Nephron (organoid): ENCODE data around the gene BRD1.

Source experiments
- H3K27ac Mint-ChIP-seq, 3 experiments: 2 replicates each; pipeline ENCODE4 v1.8.0; 2020; ENCODE audit warnings: mixed read lengths in 3 of 3, mild to moderate bottlenecking in 2 of 3, moderate library complexity in 1 of 3
- H3K27me3 Mint-ChIP-seq: 2 replicates; pipeline ENCODE4 v1.8.0; 2021; ENCODE audit warnings: low read depth, mild to moderate bottlenecking, moderate library complexity, mixed read lengths
- H3K36me3 Mint-ChIP-seq: 2 replicates; pipeline ENCODE4 v1.8.0; 2020; ENCODE audit warnings: low read depth, mixed read lengths
- H3K4me1 Mint-ChIP-seq: 2 replicates; pipeline ENCODE4 v1.8.0; 2020; ENCODE audit warnings: mixed read lengths
- H3K4me3 Mint-ChIP-seq, 3 experiments: 2 replicates each; pipeline ENCODE4 v1.8.0; 2020; ENCODE audit warnings: mild to moderate bottlenecking in 3 of 3, mixed read lengths in 3 of 3, moderate library complexity in 2 of 3
- H3K9me3 Mint-ChIP-seq: 2 replicates; pipeline ENCODE4 v1.8.0; 2020; ENCODE audit warnings: mixed read lengths
- CTCF ChIP-seq, 3 experiments: fragments of 200-600 bp; sonication (generic); IDR thresholded peaks; one replicate each; pipeline ENCODE4 v1.5.0; 2021; ENCODE audit warnings: antibody characterized with exemption in 3 of 3; ENCODE audit not compliant: unreplicated experiment in 3 of 3

BRD1 gene

GRCh38 chr22:49749885-49750510 lies 77.7 kb downstream of the BRD1 start:
- no peak for TF ChIP-seq CTCF (IDR thresholded peaks at IDR 0.05; ENCODE audit: unreplicated experiment in 3 of 3)
- Mint-ChIP-seq H3K9me3 (peaks cover 27% of the 10 kb centered on the region), H3K27me3 (peaks cover 1% of the 10 kb centered on the region), H3K4me1 (no peaks in the 10 kb centered on the region), H3K27ac (no peak overlapping the region), H3K4me3 (no peak overlapping the region), H3K36me3 (no peaks in the 10 kb centered on the region)

DNA sequence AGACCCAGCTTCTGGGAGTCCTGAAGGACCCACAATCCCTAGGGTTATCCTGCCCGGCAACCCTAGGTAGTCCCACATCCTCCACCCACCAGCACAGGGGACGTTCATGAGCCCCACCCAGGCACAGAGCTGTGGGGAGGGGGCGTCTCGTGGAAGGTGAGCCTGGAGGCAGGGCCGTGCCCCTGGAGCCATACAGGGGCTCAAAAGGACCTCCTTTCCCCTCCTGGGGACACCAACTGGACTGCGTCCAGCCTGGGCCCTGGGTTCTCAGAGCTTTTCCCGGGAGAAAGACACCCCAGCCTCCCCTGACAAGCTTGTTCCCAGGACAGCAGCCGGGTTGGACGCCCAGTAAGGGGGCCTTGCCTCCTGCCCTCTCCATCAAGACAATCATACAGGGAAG lies 78.4 kb downstream of the BRD1 start:
- H3K4me1 Mint-ChIP-seq: no peaks in the 10 kb centered on the region

DNA sequence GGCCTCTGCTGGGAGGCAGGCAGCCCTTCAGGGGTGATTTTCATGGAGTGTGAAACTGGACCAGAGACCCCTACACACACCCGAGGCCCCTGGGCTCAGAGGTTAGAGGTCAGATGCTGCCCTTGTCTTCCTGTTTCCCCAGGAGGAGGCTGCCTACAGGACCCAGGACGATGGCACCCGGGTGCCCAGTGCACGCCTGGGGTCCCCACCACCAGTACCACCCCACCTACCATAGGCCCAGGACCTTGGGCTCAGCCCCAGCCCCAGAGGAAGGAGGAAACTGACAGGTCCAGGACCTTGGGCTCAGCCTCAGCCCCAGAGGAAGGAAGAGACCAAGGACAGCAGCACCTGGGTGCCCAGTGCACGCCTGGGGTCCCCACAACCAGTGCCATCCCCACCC lies 79.2 kb downstream of the BRD1 start:
- no peak overlapping the region for H3K4me3 Mint-ChIP-seq
- no peaks in the 10 kb centered on the region for H3K27me3 Mint-ChIP-seq
- peaks cover 39% of the 10 kb centered on the region for H3K9me3 Mint-ChIP-seq
- H3K36me3 Mint-ChIP-seq: peaks cover 3% of the 10 kb centered on the region
- no peaks in the 10 kb centered on the region for H3K4me1 Mint-ChIP-seq
- no peak for TF ChIP-seq CTCF (IDR thresholded peaks at IDR 0.05; ENCODE audit: unreplicated experiment in 3 of 3)
- H3K27ac Mint-ChIP-seq: no peak overlapping the region

More for the DNA sequence above, 78.4 kb downstream of the BRD1 start:
- Mint-ChIP-seq H3K36me3 (no peaks in the 10 kb centered on the region), H3K27ac (no peak overlapping the region), H3K9me3 (peaks cover 31% of the 10 kb centered on the region), H3K4me3 (no peak overlapping the region), H3K27me3 (no peaks in the 10 kb centered on the region)
- TF ChIP-seq CTCF (IDR thresholded peaks at IDR 0.05; ENCODE audit: unreplicated experiment in 3 of 3): no peak

DNA sequence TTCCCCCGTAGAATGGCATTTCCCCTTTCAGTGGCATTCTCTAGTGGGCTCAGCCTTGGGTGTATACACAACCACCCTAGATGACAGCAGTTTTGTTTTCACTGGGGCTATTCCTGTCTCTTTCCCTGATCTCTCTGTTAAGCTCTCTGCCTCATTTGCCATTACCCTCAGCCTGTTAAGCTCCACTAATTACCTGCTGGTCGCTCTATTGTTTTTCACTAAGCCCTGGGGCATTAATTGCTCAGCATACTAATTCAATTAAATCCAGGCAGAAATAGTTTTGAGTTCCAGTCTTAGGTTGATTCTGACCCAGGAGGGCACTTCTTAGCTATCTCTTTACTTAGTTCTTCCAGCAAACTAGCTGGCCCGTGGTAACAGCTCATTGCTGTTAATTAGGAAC lies 80.0 kb downstream of the BRD1 start:
- Mint-ChIP-seq H3K27ac (no peak overlapping the region), H3K9me3 (peaks cover 45% of the 10 kb centered on the region), H3K4me3 (no peak overlapping the region), H3K36me3 (peaks cover 3% of the 10 kb centered on the region), H3K27me3 (no peaks in the 10 kb centered on the region), H3K4me1 (no peaks in the 10 kb centered on the region)
- no peak for TF ChIP-seq CTCF (IDR thresholded peaks at IDR 0.05; ENCODE audit: unreplicated experiment in 3 of 3)

GRCh38 chr22:49747130-49747529 lies 80.5 kb downstream of the BRD1 start:
- Mint-ChIP-seq H3K36me3 (peaks cover 3% of the 10 kb centered on the region), H3K4me3 (no peak overlapping the region), H3K27me3 (no peaks in the 10 kb centered on the region), H3K27ac (no peak overlapping the region), H3K4me1 (no peaks in the 10 kb centered on the region), H3K9me3 (peaks cover 47% of the 10 kb centered on the region)
- no peak for TF ChIP-seq CTCF (IDR thresholded peaks at IDR 0.05; ENCODE audit: unreplicated experiment in 3 of 3)

- Mint-ChIP-seq H3K27me3 (peaks cover 4% of the 10 kb centered on the region), H3K27ac (no peak overlapping the region), H3K36me3 (peaks cover 3% of the 10 kb centered on the region), H3K4me3 (no peak overlapping the region), H3K4me1 (no peaks in the 10 kb centered on the region), H3K9me3 (peaks cover 53% of the 10 kb centered on the region)
- no peak for TF ChIP-seq CTCF (IDR thresholded peaks at IDR 0.05; ENCODE audit: unreplicated experiment in 3 of 3)
Observed at GRCh38 chr22:49746065-49746464, 81.6 kb downstream of the BRD1 start.
